Nucleus accumbens (tissue), 56 donors: ENCODE data around the gene SIM2.
A peak's percentile ranks its signal among the peaks of the same experiment; 100 is the strongest.

Experiments
- DNase-seq, 56 donors: peaks; one replicate each; lab custom pipeline; 2025; lab: John Stamatoyannopoulos, UW

The SIM2 gene

DNA sequence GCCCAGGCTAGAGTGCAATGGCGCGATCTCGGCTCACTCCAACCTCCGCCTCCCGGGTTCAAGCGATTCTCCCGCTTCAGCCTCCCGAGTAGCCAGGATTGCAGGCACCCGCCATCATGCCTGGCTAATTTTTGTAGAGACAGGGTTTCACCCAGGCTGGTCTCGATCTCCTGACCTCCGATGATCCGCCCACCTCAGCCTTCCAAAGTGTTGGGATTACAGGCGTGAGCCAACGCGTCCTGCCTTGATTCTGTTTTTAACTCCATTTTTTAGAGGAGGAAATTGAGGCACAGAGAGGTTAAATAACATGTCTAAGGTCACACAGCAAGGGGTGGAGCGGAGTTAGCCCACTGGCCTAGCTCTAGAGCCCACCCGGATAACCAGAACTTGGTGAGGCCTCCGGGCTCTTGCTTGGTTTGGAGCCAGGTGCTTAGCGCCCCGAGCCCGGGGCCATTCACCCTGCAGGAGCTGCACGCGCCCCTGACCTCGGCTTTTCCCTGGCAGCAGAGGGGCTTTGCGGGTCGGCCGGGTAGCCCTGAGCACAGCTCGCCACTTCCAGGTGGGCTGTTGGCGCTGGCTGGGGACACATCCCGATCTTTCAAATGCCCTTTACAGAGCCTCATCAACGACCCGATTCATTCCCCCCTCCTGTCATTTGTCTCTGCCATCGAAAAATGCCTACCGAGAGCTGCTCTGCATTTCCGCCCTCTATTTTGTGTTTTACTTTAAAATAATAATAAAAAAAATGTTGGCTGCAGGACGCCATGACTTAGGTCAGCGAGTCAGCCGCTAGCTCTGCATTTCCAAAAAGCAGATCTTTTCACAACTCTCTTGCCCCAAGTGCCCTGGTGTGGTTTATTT lies 11.2 kb downstream of the SIM2 start:
- no peak for DNase-seq

DNA sequence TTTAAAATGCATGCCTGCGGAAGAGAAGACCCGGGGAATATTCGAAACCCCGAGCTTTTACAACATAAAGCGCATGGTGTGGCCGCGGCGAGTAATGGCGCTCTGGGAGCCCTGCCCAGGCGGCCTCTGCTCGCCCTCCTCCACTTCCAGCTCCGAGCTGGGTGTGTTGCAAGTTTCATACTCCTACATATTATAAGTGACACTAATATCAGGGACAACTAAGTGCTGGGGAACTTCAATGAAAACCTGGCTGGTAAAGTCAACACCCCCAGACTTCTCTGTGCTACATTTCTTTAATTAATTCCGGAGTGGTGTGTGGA lies 11.8 kb downstream of the SIM2 start:
- DNase-seq: no peak

DNA sequence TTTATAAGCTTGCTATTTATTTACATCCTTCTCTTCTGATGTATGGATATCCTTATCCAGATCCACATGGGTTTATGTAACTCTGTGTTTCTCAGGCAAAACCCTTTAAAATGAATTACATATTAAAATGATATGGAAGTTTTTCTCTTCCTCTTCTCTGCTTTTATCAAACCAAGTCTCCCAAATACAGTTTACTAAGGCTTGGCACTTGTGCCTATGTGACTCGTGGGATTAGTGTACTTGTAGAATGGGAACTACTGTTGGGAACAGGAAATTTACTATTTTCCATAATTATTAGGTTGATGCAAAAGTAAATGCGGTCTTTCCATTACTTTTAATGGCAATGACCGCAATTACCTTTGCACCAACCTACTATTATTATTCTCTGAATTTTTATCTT lies 14.8 kb downstream of the SIM2 start:
- no peak for DNase-seq

DNA sequence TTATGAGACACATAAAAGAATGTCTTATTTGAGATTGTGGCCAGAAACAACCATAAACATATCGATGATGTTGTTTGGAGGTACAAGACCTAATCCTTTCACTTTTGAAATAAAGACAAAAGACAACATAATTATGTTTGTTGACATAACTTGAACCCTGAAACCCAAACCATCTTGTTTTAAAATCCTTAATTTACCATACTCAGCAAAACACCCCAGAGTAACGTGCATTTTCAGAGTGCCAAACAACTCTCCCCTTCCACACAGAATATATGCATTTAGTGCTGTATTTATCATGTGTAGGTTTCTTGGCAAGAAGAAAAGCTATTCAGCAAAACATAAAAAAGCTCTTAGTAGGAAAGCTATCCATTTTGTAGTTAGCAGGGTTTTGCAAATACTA lies 17.5 kb downstream of the SIM2 start:
- no peak for DNase-seq

DNA sequence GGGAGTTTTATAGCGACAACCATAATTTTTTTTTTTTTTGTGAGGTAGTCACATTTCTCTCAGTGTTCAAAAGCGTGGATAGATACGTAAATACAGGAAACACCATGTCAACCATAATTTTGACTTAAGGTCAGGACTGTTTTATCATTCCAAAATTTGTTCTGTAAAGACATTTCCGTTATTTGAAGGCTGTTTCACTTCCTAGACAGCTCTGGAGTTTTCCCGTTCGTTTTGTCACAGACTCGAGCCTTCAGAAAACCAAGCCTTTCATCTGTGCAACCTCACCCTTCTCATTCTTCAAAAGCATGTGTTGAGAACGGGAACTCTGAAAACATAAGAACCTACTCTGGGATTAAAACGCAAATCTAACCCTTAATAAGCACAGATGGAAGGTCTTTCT lies 17.9 kb downstream of the SIM2 start:
- DNase-seq: no peak

DNA sequence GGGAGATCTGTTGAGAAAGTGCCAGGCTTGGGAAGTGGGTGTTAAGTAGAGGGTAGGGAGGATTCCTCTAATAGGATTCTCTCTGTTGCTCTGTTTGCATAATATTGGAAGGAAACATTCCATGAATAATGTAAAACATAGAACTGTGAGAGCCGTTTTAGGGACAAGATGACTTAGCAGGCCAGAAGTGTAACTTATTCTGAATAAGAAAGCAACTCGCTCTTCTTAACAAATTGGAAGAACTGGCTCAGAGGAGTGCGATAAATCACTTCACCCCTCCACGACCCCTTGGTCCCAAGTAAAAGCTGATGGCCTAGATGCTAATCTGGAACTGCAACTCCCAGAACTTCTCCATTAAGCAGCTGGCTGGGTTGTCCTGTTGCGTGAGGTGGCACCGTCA lies 19.1 kb downstream of the SIM2 start:
- no peak for DNase-seq

DNA sequence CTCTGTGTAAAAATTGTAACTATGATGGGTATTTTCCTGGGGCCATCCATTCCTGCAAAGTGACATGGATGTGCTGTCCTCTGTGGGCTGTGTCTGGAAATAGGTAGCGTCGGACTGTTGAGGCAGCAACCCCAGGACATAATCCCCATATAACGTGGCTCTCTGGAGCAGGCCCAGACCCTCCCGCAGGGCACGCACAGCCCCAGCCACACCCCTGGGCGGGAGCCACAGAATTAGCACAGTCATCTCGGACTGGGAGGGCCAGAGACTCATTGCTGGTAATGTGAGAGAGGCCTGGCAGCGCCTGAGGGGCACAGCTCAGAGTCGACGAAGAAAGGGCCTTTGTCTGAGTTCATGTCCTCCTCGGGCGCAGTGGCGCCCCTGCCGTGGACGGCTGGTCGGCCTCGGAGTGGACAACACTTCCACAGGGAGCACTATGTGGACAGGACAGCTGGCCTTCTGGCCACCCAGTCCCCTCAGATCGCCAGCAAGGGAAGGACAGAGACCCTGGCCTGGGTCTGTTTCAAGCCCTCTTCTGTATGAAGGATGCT lies 20.1 kb downstream of the SIM2 start:
- peak in 47 of 56 donors; percentile 4 to 88 (median 57) for DNase-seq

DNA sequence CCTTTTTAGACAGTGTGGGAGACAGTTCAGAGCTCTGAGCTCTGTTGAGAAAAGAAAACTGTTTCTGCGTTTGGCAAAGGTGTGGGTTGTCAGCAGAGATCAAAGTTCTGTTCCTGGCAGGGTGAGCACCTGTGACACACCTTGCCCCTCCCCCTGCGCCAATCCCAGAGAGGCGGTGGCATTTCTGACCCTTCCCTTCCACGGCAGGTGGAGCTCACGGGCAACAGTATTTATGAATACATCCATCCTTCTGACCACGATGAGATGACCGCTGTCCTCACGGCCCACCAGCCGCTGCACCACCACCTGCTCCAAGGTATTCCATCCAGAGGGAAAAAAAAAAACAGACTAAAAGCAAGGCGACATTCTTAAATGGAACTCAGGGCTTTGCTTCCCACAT lies 20.7 kb downstream of the SIM2 start:
- DNase-seq: no peak

DNA sequence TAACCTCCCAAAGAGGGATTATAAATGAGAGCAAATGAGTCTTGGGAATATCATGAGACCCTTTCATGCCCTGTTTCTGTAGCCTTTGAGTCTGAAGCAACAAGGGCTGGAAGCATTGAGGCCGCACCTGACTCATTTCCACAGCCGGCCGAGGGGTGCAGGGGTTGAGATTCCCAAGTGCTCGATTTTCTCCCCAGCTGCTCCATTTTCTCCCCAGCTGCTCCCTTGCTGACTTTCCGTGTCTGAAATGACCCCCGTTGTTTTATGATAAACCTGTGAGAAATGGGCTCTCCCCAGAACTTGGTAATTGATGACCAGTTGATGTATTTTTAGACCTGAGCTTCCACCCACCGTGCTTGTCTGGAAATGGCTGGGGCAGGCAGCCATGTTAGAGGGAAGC lies 22.9 kb downstream of the SIM2 start:
- no peak for DNase-seq

DNA sequence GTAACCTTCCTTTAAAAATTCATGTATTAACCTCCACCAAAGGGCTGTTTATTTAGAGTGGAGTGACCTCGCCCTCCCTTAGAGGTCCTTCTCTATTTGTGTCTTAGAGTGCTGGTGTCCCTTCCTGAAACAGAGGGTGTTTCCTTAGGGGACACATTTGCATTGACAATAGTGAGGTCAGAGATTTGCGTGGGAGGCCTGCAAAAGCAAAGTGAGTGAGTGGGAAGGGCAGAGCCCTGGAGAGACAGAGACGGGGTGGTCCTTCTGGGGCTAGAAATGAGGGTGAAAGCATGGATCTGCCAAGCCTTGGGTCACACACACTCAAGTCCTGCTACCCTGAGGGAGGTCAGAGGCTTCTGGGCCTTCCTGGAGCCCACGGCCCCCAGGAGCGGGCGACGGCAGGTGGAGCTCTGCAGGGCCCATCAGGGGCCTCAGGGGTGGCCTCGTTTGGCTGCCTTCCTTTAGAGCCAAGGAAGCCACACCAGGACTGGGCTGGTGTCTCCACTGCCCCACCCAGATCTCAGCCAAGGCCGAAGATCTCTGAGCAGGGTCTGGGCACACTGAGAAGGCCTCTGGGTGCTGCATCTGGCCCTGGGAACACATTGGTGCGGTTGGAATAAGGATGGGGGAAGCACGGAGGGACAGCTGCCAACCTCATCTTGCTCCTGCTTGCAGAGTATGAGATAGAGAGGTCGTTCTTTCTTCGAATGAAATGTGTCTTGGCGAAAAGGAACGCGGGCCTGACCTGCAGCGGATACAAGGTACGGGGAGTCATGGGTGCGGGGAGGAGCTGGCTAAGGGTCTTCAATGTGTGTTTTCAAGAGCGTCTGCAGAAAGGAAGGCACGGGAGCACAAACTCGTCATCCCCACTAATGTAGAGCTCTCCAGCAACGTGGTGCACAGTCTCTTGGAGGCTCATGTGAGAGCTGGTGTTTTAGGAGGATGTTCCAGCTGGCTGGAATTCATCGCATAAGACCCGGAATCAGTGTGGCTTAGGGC lies 23.8 kb downstream of the SIM2 start:
- DNase-seq: no peak

DNA sequence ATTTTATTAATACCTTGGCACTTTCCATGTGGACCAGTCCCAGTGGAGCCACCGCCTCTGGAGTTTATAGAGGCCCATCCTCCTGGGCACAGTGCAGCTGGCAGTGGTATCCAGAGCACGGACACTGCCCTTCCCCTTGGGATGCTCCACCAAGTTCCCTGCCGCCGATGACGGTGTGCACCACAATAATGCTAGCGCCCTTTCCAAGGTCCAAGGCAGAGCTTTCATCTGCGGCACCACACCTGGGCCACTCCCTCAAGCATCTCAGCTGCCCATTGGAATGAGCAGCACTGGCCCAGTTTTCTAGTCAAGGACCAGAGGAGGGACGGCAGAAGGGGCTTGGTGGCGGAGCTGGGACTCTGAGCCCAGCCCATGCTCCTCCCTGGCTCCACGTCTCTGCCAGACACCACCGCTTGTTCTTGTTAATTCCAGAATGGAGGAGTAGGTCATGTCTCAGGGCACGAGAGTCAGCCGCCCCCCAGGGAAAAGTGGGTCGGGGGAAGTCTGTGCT lies 24.5 kb downstream of the SIM2 start:
- DNase-seq: no peak

DNA sequence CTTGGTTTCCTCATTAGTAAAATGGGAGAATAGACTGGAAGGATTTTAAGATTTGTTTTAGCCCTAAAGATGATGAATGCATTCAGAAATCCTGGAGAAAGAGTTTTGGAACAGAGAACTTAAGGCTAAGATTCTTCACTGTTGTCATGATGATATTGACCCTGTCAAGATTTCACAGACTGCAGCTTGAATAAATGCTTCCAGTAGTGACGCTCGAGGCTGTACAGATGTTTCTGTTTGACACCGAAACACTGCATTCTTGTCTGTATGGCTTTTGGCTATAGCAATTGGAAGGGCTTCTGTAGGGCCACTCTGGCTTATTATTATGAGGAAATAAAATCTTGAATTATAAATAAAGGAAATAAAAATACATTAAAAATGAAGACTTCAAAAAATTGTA lies 25.7 kb downstream of the SIM2 start:
- no peak for DNase-seq

DNA sequence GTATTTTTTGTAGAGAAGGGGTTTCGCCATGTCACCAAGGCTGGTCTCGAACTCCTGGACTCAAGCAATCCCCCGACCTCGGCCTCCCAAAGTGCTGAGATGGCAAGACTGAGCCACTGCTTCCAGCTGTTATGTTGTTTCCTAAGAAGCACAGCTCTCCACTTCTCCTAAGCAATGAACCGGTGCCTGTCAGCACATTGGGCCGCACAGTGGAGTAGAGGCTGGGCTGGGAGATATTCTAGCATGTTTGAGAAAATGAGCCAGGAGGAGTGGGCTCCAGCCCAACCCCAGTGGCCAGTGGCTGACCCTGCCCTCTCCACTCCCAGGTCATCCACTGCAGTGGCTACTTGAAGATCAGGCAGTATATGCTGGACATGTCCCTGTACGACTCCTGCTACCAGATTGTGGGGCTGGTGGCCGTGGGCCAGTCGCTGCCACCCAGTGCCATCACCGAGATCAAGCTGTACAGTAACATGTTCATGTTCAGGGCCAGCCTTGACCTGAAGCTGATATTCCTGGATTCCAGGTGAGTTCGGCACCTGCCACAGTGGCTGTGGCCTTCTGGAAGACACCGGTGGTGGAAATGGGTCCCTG lies 27.0 kb downstream of the SIM2 start:
- no peak for DNase-seq

DNA sequence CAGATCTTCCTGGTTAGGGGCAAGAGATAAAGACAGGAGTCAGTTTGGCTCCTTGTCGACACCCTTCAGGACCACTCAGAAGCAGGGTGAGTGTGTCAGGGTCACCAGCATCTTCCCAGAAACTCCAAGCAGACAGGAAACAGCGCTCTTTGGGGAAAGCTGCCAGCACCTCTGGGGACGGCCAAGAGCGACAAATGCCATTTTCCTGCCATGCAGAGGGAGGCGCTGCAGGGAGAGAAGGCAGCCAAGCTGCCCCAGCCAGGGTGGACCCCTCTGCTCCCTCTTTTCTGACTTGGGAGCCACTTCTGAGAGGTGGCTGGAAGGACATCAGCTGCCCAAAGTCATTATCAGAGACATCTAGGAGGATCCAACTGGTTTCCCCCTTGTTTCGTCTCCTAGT lies 29.0 kb downstream of the SIM2 start:
- DNase-seq: no peak

DNA sequence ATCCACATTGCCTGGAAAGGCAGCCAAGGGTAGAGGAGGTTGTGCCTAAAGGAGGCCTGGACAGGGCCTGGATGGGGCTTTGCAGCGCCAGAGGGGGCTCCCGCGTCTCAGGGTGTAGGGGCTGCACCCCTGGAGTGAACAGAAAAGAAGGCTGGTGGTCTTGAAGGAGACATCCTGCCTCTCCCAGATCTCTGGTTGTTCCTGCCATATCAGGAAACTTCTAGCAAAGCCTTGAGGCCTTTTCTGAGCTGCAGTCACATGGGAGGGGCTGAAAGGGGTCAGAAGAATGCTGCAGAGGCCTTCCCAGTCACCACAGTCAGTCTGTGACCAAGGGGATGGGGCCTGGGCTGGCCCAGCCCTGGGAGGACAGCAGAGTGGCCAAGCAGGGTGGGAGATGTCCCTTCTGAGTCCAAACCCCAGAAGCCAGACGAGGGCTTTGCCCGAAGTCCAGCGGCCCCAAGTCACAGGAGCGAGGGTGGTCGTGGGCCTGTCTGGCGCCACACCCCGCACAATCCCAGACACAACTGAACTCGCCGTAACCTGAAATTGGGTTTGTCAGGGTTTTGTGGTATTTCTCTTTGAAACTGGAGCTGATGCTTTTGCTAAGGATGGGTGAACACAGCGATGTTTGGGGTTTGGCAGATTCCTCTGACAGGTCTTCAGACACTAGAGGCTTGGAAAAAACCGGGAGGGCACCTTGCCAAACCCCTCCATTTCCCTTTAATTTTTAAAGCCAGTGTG lies 29.6 kb downstream of the SIM2 start:
- DNase-seq: no peak

DNA sequence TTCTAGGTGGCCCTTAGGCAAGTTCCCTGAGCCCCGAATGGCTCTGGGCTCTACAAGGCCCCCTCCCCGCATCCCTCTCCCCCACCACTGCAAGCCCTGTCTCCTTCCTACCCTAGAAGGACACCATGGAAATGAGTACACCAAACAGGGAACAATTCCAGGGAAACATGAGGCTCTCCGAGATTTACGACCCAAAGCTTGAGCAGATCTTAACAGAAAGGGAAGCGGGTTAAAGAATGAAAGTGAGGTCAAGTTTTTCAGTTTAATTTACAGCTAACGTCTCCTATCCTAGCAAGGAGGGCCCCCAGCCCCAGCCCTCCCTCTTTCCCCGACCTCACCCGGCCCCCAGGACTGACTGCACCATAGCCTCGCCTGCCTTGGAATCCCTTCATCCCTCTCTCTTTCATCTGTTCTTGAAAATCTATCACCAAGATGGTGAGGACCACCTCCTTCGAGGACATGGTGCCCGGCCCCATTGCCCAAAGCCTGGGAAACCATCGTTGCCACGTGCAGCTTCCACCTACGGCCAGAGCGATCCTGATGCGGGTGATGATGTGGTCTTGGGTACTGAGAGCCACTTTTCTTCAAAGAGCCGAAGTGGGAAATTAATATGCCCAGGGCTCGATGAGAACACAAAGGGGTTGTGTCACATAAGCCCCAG lies 30.5 kb downstream of the SIM2 start:
- no peak for DNase-seq

DNA sequence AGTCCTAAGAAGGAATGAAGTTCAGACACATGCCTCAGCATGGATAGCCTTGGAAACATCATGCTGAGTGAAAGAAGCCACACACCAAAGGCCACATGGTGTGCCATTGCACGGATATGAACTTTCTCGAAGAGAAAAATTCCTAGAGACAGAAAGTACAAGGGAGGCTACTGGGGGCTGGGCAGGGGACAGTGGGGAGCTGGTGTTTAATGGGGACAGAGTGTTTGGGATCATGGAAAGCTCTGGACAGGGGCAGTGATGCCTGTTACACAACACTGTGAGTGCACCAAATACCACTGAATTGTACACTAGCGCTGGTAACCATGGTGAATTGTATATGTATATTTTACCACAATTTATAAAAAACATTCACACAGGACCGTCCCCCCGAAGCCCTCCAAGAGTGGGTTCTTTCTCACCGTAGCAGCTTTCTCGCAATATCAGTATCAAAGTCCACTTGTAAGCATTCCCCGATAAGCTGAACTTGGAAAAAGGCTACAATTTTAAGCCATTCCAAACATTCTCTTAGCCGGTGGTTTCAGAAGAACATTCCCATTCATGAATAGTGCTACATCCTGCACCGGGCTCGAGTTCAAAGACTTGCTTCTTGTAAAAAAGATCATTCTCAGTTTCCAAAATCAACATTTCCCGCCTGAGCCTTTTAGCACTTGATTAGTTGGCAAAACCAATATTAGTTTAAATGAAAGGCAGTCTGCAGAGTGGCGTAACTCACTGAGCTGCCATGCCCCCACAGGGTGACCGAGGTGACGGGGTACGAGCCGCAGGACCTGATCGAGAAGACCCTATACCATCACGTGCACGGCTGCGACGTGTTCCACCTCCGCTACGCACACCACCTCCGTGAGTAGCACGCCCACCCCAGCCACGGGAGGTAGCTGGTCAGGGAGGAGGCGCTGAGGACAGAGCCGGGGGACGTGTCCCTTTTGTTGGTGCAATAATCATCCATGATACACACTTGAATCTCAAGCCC lies 31.7 kb downstream of the SIM2 start:
- DNase-seq: no peak

DNA sequence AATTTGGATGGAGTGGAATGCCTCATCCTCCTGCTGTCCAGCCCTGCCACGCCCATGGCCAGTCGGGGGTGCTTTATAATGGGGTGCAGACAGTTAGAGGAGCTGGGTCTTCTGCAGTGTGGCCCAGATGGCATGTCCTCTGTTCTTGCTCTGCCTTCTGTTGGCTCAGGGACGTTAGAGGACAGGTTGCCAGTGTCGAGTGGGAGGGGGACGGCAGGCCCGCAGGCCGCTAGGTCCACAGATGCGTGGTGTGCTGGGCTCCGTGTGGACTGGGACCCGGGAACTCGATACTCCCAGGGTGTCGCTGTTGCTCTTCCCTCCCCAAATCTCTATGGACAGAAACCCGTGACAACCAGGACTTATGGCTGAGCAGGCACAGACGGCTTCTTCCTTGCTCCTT lies 33.3 kb downstream of the SIM2 start:
- no peak for DNase-seq
